Measurements from ENCODE around the gene DPP10.

DNA sequence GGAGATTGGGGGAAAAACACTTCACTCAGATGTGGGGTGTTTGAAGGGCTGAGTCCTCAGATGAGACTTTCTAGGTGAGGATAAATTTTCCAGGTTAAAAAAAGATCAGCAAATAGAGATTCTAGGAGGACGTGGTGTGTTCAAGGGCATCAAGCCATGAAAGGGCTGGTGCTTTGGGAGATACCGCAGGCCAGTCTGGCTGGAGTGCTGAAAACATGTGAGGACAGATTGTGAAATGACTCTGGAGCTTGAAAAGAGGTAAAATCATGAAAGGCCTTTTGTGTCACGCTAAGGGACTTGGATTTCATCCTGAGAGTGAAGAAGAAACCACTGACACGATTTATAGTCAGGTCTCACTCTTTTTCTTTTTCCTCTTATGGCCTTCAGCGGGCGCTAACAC, 320.5 kb downstream of the DPP10 start:
- no peak for TF ChIP-seq MXI1 (IDR thresholded peaks at IDR 0.05; ENCODE audit: borderline replicate concordance, low read depth, low read length)
- TF ChIP-seq, protein P1, sequence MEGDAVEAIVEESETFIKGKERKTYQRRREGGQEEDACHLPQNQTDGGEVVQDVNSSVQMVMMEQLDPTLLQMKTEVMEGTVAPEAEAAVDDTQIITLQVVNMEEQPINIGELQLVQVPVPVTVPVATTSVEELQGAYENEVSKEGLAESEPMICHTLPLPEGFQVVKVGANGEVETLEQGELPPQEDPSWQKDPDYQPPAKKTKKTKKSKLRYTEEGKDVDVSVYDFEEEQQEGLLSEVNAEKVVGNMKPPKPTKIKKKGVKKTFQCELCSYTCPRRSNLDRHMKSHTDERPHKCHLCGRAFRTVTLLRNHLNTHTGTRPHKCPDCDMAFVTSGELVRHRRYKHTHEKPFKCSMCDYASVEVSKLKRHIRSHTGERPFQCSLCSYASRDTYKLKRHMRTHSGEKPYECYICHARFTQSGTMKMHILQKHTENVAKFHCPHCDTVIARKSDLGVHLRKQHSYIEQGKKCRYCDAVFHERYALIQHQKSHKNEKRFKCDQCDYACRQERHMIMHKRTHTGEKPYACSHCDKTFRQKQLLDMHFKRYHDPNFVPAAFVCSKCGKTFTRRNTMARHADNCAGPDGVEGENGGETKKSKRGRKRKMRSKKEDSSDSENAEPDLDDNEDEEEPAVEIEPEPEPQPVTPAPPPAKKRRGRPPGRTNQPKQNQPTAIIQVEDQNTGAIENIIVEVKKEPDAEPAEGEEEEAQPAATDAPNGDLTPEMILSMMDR (CRISPR knock-in tag; IDR thresholded peaks at IDR 0.05) = no peak
- no peak for TF ChIP-seq EZH2 (conservative IDR thresholded peaks at IDR 0.05; ENCODE audit: low read depth, low read length)
- no peak for TF ChIP-seq FOSL1 (CRISPR knock-in tag; IDR thresholded peaks at IDR 0.05; ENCODE audit: borderline replicate concordance)
- no peak for TF ChIP-seq KDM1A (CRISPR knock-in tag; IDR thresholded peaks at IDR 0.05)
- TF ChIP-seq ZNF121 (CRISPR knock-in tag; IDR thresholded peaks at IDR 0.05) = no peak
- TF ChIP-seq POLR2G (IDR thresholded peaks at IDR 0.05; ENCODE audit: low read depth, low read length) = no peak
- TF ChIP-seq ZNF749 (CRISPR knock-in tag; IDR thresholded peaks at IDR 0.05; ENCODE audit: borderline replicate concordance) = no peak
- TF ChIP-seq ZNF3 (CRISPR knock-in tag; IDR thresholded peaks at IDR 0.05) = no peak

Data from HepG2 (cell line).